ENCODE results near the gene DOCK2.

Gene DOCK2

DNA sequence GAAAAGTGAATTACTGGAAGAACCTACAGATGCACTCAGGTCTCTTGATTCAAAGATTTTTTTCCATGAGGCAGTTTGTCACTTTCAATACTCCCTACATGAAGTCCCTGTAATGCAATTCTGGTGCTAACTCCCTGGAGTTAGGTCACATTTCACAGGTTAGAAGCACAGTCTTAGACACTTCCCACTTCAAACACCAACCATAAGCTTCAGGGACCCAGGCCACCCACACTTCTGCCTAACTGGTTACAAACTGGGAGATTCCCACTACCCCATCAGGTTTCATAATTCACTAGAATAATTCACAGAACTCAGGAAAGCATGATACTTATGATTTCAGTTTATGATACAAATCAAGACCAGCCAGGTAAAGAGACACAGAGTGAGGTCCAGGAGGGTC lies 439.7 kb downstream of the DOCK2 start:
- Histone ChIP-seq H3F3A (ENCODE audit: insufficient read depth) (no peaks in the 10 kb centered on the region), H3K27me3 (ENCODE audit: low read length) (no peaks in the 10 kb centered on the region), H2AFZ (ENCODE audit: low read depth, low read length, severe bottlenecking) (no peak overlapping the region), H3K9ac (ENCODE audit: low read length) (no peak overlapping the region), H3K9me3 (ENCODE audit: insufficient read depth, low read length) (no peaks in the 10 kb centered on the region), H3K36me3 (ENCODE audit: low read length) (peaks cover 7% of the 10 kb centered on the region; the same call in 1 of the 2 replicates), H4K20me1 (ENCODE audit: low read depth, low read length) (no peaks in the 10 kb centered on the region), H3K4me3 (ENCODE audit: insufficient read depth, low read length, poor library complexity, severe bottlenecking) (no peak overlapping the region), H3K79me2 (ENCODE audit: insufficient read depth, low read length) (no peaks in the 10 kb centered on the region), H3K9me2 (replicated peaks; ENCODE audit: insufficient read depth, low read length) (no peaks in the 10 kb centered on the region), H3K4me2 (ENCODE audit: low read depth, low read length, poor library complexity, severe bottlenecking) (no peak overlapping the region), H3K27ac (ENCODE audit: low read depth, low read length) (no peak overlapping the region)
- TF ChIP-seq, protein P1, sequence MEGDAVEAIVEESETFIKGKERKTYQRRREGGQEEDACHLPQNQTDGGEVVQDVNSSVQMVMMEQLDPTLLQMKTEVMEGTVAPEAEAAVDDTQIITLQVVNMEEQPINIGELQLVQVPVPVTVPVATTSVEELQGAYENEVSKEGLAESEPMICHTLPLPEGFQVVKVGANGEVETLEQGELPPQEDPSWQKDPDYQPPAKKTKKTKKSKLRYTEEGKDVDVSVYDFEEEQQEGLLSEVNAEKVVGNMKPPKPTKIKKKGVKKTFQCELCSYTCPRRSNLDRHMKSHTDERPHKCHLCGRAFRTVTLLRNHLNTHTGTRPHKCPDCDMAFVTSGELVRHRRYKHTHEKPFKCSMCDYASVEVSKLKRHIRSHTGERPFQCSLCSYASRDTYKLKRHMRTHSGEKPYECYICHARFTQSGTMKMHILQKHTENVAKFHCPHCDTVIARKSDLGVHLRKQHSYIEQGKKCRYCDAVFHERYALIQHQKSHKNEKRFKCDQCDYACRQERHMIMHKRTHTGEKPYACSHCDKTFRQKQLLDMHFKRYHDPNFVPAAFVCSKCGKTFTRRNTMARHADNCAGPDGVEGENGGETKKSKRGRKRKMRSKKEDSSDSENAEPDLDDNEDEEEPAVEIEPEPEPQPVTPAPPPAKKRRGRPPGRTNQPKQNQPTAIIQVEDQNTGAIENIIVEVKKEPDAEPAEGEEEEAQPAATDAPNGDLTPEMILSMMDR (IDR thresholded peaks at IDR 0.05; ENCODE audit: insufficient read depth, low read length, poor library complexity, severe bottlenecking): no peak
- TF ChIP-seq EZH2phosphoT487 (conservative IDR thresholded peaks at IDR 0.05; ENCODE audit: low read length): no peak

DNA sequence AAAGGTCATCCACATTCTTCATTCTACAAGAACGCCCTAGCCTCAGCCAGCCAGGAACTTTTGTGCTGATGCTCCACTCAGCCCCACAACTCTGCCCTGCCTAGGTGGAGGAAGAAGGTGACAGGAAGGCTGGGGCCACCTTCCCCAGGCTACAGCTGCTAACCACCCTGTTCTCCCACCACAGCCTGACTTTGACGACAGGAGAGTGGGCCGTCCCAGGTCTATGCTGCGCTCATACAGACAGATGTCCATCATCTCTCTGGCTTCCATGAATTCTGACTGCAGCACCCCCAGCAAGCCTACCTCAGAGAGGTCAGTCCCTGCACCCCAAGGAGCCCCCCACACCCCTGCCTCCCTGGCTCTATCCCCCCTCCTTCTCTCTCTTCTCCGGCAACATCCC lies 440.5 kb downstream of the DOCK2 start:
- Histone ChIP-seq H3K9me3 (ENCODE audit: insufficient read depth, low read length) (no peaks in the 10 kb centered on the region), H3K27ac (ENCODE audit: low read depth, low read length) (no peak overlapping the region), H3K4me2 (ENCODE audit: low read depth, low read length, poor library complexity, severe bottlenecking) (no peak overlapping the region), H2AFZ (ENCODE audit: low read depth, low read length, severe bottlenecking) (no peak overlapping the region), H4K20me1 (ENCODE audit: low read depth, low read length) (no peaks in the 10 kb centered on the region), H3K79me2 (ENCODE audit: insufficient read depth, low read length) (no peaks in the 10 kb centered on the region), H3K9ac (ENCODE audit: low read length) (no peak overlapping the region), H3F3A (ENCODE audit: insufficient read depth) (no peaks in the 10 kb centered on the region), H3K27me3 (ENCODE audit: low read length) (no peaks in the 10 kb centered on the region), H3K9me2 (replicated peaks; ENCODE audit: insufficient read depth, low read length) (no peaks in the 10 kb centered on the region), H3K4me3 (ENCODE audit: insufficient read depth, low read length, poor library complexity, severe bottlenecking) (no peak overlapping the region), H3K36me3 (ENCODE audit: low read length) (peaks cover 3% of the 10 kb centered on the region; the same call in 1 of the 2 replicates)
- TF ChIP-seq EZH2phosphoT487 (conservative IDR thresholded peaks at IDR 0.05; ENCODE audit: low read length): no peak
- TF ChIP-seq, protein P1 (IDR thresholded peaks at IDR 0.05; ENCODE audit: insufficient read depth, low read length, poor library complexity, severe bottlenecking): no peak

DNA sequence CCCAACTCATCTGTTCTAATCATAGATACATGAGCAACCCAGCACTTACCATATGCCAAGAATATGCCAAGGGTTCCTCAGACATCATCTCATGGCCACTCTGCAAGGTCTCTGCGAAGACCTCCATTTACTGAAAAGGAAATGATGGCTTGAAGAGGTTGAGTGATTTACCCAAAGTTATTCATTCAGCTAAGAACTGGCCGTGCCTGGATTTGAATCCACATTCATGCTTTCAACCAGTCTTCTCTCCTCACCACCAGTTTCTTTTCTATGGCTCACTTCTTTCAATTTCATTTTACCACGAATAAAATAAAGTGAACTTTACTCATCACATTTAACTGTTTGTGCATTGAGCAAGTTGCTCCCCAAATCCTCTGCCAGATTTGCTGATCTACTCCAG lies 441.4 kb downstream of the DOCK2 start:
- TF ChIP-seq, protein P1 (IDR thresholded peaks at IDR 0.05; ENCODE audit: insufficient read depth, low read length, poor library complexity, severe bottlenecking): no peak
- Histone ChIP-seq H3K9me2 (replicated peaks; ENCODE audit: insufficient read depth, low read length) (no peaks in the 10 kb centered on the region), H3K4me3 (ENCODE audit: insufficient read depth, low read length, poor library complexity, severe bottlenecking) (no peak overlapping the region), H4K20me1 (ENCODE audit: low read depth, low read length) (no peaks in the 10 kb centered on the region), H3K36me3 (ENCODE audit: low read length) (0 out of 2 replicates have a peak, but pooled peaks cover 3% of the 10 kb centered on the region), H2AFZ (ENCODE audit: low read depth, low read length, severe bottlenecking) (no peak overlapping the region), H3K4me2 (ENCODE audit: low read depth, low read length, poor library complexity, severe bottlenecking) (no peak overlapping the region), H3K79me2 (ENCODE audit: insufficient read depth, low read length) (no peaks in the 10 kb centered on the region), H3K27me3 (ENCODE audit: low read length) (no peaks in the 10 kb centered on the region), H3F3A (ENCODE audit: insufficient read depth) (no peaks in the 10 kb centered on the region), H3K9me3 (ENCODE audit: insufficient read depth, low read length) (no peaks in the 10 kb centered on the region), H3K9ac (ENCODE audit: low read length) (no peak overlapping the region), H3K27ac (ENCODE audit: low read depth, low read length) (no peak overlapping the region)
